ENCODE measurements around the gene CRLF1.

The CRLF1 gene

DNA sequence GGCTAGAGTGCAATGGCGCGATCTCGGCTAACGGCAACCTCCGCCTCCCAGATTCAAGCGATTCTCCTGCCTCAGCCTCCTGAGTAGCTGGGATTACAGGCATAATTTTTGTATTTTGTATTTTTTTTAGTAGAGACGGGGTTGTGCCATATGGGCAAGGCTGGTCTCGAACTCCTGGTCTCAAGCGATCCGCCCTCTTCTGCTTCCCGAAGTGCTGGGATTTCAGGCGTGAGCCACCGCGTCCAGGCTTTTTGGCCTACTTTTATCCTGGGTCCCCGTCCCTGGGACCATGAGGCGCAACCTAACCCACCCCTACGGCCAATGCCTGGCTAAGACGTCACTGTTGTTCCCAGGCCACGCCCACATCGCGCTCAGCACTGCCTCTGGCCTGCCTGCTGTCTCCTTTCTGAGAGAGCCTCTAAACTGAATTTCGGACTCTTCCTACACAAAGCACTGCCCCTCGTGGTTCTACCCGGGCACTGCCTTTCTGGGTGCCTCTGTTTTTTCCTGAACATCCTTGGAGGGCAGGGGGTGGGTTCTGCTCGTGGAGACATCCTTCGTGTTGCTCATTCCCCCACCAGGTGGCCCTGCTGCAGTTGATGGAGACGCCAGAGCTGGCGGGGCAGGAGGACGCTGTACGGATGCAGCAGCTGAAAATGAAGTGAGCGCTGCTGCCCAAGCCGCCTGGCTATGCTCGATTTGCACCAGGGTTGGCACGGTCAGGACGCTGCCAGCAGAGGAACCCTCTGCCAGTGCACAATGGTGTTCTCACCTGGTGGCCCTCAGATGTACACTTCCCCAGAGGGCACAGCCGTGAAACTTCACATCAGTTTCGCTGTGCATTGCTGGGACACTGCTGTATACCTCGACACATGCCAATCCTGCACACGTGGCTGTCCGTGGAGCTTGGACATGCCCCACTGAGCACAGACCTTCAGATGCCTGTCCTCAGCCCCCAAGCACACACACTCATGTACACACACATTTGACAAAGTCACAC lies 16.0 kb downstream of the CRLF1 start:
- DNase-seq: no peak

DNA sequence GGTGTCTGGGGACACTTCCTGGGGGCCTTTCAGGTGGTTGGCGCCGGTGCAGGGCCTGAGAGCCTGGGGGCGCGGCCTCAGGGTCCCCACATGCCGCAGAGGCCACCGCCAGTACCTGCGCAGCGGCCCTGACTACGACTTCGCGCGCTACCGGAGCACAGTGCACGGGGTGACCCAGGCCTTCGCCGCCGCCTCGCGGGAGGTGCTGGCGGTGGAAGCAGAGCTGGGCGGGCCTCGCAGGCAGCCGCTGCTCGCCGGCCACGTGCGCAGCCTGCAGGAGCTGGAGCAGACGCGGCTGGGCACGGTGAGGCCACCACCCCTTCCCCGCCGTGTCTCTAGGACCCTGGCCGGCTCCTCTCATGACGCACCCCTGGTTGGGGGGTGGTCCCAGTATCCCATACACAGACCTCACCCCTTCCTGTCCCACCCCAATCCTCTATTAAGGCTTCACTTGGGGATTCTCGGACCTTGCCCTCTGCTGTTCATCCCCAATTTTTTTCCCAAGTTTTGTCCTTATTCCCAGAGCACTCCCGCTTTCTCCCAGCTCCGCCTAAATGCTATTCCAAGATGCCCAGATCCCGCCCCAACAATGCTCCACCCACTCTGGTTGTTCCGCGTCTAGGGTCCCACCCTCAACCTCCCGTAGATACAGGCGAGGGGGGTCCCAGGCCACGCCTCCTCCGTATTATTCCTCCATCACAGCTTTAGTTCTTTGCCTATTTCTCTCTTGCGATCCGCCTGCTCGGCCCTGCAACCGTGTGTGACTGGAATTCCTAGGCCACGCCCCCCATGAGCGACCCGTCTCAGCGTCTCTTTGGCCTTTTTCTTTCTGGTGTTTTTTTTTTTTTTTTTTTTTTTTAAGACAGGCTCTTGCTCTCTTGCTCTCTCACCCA lies 17.0 kb downstream of the CRLF1 start:
- DNase-seq: peak; percentile 89

DNA sequence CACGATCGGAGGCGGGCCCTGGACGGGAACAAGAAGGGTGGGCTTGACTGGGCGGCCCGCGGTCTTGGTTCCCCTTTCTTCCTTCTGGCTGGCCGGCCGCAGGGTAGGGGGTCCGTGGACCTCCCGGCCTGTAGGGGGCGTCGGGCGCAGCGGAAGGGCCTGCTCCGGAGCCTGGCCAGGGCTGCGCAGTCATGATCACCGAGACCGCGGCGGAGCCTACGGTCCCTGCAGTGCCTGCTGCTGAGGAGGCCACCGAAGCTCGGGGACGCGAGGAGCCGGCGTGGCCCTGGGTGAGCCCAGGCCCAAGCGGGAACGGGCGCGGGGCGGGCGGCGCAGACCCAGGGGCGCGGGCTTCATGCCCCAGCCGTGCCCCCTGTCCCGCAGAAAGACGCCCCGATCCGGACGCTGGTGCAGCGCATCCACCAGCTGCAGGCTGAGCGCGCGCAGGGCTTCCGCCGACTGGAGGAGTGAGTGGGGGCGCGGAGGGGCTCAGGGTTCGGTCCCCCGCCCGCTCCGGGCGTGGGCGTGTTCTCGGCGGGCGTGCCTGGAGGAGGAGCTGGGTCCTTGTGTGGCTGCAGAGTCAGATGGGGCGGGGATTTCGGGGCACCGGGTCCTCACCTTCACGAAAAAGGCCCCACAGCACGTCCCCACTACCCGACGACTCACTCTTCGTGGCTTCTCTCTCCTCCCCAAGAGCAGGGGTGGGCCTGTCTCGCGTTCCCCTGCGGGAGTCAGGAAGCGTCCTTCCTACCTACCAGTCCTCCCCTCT lies 17.8 kb downstream of the CRLF1 start, which contains the start of gene REX1BD:
Gene REX1BD, plus strand, starts transcription at position 188 of the 769 bp plus-strand sequence. Its CDS starts 4 bp downstream, at position 192.
- peak; percentile 92 for DNase-seq

DNA sequence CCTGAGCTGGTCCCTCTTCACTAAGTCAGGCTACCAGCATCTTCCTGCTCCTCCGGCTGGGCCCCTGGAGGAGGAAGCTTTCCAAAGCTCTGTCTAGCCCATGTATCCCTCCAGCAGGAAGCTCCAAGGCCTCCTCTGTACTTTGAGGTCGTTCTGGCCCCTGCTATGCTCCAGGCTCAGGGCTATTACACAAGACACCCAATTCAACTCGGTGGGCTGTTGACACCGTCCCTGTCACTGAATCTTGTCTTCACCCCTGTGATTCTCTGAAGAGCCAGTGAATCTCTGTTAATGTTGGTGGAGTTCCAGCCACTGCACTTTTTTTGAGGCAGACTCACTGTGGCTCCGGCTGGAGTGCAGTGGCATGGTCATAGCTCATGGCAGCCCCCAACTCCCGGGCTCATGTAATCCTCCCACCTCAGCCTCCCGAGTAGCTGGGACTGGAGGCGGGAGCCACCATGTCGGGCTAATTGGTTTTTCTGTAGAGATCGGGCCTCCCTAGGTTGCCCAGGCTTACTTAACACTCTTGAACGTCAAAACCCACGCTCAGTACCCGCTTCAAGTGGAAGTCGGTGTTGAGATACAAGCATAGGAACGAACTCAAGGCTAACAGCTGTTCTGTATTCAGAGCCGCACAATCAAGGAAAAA lies 18.5 kb downstream of the CRLF1 start:
- peak; percentile 52 for DNase-seq

DNA sequence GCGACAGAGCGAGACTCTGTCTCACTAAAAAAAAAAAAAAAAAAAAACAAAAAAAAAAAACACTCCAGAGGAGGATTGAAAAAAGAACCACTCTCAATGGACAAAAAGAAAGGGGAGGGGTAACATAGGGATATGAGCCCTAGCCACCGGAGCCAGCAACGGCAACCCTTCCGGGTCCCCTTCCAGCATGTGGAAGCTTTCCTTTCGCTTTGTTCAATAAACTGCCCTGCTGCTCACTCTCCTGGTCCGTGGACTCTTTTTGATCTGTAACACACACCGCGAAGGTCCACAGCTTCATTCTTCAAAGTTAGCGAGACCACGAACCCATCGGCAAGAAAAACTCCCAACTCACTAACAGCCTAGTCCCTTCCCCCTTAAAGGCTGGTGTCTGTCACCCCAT lies 19.0 kb downstream of the CRLF1 start:
- DNase-seq: peak; percentile 52

DNA sequence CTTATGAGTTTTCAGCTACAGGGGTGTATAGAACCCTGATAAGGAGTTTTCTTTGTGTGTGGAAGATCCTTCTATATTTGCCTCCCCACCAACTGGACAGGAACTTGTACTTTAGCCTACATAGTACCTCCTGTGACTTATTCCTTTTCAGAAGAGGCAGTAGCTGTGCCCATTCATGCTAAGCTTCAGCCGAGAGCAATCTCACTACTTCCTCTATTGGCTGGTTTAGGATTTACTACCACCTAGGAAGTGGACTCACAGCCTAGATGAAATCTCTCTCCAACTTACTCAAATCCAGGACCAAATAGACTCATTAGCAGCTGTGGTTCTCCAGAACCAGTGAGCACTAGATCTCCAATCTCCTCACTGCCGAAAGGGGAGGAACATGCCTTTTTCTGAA lies 20.3 kb downstream of the CRLF1 start:
- no peak for DNase-seq

DNA sequence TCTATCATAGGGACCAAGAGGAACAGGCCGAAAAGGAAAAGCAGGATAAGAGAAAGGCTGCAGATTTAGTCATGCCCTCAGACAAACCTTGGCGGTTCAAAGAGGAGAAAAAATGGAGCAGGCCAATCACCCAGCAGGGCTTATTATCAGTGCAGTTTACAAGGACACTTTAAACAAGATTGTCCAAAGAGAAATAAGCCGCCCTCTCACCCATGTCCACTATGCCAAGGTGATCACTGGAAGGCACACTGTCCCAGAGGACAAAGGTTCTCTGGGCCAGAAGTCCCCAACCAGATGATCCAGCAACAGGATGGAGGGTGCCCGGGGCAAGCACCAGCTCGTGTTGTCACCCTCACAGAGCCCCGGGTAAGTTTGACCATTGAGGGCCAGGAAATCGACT lies 26.3 kb downstream of the CRLF1 start:
- no peak for DNase-seq

DNA sequence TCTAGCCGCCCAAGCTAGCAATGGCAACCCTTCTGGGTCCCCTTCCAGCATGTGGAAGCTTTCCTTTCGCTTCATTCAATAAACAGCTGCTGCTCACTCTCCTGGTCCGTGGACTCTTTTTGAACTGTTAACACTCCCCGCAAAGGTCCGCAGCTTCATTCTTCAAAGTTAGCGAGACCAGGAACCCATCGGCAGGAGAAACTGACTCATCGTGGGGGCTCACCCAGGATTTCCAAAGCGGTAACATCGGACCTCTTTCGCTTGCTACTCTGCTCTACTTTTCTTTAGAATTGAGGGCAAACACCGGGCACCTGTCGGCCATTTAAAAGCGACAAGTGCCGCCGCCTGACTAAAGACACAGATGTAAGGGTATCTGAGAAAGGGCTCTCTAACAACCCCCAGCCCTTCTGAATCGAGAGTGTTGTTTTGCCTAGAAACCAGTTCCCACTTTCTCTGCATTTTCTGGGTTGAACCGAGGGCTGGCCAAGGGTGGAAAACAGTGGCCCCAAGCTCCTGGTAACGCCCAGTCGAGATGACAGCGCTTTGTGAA lies 29.2 kb downstream of the CRLF1 start:
- DNase-seq: no peak

DNA sequence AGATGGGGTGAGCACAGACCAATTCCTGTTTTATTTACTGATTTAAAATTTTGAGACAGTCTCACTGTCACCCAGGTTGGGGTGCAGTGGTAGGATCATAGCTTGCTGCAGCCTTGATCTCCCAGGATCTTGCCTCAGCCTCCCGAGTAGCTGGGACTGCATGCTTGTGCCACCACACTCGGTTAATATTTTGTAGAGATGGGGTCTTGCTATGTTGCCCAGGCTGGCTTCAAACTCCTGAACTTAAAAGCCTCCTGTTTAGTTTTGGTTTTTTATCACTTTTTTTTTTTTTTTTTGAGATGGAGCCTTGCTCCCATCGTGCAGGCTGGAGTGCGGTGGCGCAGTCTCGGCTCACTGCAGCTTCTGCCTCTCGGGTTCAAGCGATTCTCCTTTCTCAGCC lies 30.2 kb downstream of the CRLF1 start:
- no peak for DNase-seq

DNA sequence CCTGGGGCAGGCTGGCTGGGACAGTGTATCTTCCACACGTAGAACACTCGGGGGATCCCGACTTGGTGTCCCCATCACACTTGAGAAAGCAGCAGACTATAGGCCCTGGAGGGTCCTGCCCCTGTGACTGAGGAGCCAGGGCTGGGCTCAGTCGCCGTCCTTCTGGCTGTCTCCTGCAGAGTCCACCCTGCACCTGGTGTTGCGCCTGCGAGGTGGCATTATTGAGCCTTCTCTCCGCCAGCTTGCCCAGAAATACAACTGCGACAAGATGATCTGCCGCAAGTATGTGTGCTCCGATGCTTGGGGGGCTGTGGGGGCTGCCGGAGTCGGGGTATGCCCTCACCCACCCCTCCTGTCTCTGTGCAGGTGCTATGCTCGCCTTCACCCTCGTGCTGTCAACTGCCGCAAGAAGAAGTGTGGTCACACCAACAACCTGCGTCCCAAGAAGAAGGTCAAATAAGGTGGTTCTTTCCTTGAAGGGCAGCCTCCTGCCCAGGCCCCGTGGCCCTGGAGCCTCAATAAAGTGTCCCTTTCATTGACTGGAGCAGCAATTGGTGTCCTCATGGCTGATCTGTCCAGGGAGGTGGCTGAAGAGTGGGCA lies 31.8 kb downstream of the CRLF1 start:
- DNase-seq: no peak

DNA sequence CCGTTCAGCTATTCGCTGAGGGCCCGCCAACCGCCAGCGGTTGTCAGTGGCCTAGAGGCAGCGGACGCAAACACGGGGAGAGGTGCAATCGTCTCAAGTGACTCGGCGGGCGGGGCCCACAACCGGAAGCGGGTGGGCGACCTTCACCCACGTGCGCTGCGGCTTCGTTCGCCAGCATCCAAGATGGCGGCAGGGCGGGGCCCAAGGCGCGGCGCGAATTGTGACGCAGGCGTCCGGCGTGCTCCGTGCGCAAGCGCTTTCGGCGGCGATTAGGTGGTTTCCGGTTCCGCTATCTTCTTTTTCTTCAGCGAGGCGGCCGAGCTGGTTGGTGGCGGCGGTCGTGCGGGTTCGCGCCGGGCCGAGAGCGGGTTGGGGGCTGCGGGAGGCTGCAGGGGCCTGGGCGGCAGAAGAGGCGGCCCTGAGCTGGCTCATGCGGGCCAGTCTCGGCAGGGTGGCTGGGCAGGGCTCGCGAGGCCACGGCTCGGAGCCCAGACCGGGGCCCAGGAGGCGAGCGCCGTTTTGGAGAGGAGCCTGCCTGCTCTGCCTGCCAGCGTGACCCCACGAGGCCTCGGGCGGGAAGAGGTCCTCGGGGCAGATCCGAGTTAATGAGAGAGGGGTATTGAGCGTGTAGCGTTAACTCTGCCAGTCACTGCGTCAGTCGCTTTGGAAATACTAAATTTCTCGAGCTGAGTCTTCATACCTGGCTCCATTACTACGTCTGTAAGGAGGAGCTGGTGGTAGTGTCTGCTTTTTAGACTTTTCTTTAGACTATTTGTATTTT lies 34.8 kb downstream of the CRLF1 start, which contains the start of gene UBA52:
Gene UBA52, plus strand, starts transcription at position 294 of the 781 bp plus-strand sequence. CDS start 1,444 bp downstream, outside the sequence.
- DNase-seq: peak; percentile 99

DNA sequence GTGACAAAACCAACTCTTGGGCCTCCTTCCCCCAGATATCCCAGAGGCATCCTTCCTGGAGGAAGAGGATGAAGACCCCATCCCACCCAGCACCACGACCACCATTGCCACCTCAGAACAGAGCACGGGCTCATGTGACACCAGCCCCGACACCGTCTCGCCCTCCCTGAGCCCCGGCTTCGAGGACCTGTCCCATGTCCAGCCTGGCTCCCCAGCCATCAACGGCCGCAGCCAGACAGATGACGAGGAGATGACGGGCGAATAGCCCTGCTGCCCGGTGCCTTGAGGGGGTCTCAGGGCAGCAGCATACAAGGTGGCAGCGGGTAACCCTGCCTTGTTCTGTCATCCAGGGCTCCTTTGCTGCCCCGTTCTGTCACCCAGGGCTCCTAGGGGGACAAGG lies 38.2 kb downstream of the CRLF1 start:
- DNase-seq: no peak

DNA sequence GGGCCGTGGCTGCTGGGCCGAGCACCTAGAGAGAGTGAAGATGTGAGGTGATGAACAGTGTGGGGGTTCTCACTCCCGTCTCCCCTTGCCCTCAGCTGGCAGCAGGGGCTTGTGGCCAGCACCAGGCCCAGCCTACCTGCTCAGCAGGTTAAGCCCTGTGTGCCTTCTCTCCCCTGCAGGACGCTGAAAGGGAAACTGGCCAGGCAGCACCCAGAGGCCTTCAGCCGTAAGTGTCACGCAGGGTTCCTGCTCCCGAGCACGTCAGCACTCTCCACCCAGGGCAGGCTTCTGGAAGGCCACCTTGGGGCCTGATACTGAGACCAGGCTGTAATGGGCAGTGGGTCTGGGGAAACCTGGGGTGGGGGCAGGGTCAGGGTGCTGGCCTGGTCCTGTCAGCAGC lies 39.6 kb downstream of the CRLF1 start:
- no peak for DNase-seq

DNA sequence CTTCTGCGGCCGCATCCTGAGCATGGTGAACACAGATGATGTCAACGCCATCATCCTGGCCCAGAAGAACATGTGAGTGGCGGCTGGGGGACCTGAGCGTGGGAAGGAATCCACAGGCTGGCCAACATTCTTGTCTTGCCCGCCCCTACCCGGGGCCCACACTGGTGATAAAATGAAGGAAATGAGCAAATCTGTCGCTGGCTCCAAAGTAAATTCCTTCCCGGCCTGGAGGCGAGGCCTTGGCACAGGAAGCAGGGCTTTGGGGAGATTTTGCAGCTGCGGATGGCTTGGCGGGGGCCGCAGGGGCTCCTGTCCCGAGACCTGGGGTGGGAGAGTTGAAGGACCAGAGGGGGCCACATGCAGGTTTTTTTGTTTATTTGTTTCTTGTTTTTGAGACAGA lies 44.5 kb downstream of the CRLF1 start:
- no peak for DNase-seq

DNA sequence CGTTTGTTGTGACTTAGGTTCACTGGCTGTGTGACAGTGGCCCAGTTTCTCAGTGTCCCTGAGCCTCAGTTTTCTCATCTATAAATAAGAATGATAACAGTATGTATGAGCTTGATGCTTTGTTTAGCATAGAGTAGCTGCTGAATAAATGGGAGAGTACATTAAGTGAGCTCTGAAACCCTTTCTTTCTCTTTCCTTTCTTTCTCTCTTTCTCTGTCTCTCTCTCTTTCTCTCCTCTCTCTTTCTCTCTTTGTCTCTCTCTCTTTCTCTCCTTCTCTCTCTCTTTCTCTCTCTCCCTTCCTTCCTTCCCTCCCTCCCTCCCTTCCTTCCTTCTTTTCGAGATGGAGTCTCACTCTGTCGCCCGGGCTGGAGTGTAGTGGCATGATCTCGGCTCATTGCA lies 46.9 kb downstream of the CRLF1 start:
- no peak for DNase-seq

DNA sequence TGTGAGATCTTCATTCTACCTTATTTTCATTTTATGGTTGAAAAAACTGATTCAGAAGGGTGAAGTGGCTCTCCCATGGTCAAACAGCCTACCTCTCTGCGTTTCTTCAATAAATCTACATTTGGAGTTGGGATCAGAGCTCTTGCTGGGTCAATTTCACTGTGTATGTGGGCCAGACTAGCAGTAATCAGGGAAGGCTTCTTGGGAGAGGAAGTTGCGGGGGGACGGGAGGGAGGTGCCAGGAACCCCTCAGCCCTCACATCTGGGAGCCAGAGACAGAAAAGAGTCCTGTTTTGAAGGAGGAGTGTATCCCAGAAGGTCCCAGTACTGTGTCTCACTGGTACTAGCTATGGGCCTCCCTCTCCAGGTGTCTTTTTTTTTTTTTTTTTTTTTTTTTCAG lies 48.0 kb downstream of the CRLF1 start:
- no peak for DNase-seq

DNA sequence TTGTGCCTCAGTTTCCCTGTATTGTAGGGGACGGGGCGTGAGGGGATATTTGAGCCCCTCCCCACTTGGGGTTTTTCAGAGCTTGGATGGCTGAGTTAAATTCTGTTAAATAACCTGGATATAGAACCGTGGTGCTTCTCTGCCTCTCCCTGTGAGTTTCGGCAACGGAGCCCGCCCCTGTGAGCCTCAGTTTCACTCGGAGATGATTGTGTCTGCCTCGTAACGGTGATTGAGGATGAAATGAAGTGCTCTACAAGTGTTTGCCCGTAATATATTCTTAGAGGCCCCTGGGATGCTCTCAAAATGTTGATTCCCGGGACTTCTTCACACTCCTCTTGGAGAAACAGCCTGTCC lies 48.4 kb downstream of the CRLF1 start:
- DNase-seq: no peak

DNA sequence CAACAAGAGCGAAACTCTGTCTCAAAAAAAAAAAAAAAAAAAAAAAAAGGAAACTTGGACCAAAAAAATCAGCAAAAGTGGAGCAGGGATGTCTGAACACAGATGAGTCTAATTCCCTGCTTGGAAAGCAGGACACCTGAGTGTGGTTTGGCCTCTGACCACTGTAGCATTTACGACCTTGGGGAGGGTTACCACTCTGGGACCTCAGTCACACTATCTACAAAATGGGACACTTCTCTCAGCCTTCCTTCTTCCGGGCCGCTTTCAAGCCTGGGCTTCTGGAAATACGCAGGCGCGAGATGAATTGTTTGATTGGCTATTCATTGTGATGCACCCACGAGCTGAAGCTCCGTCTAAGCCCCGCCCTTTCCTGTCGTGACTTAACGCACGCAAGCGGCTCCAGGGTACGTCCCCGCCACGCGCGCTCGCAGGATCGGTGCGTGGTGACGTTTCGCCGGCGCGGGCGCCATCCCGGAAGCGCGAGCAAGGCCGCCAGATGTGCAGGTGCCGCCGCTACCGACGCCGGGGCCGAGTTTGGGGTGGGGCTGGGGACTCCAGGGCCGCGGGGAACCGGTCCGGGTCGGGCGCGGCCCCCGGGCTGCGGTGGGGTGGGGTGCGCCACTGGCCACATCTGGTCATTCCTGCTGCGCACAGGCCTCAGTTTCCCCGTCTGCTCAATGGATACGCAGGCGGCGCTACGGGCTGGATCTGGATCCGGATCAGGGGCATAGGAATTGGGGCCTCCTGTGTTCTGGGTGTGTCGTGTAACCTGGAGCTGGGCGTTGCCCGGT lies 49.0 kb downstream of the CRLF1 start, which contains the start of gene KXD1:
Gene KXD1, plus strand, starts transcription at position 460 of the 791 bp plus-strand sequence. CDS start 4,187 bp downstream, outside the sequence.
- peak; percentile 99 for DNase-seq

DNA sequence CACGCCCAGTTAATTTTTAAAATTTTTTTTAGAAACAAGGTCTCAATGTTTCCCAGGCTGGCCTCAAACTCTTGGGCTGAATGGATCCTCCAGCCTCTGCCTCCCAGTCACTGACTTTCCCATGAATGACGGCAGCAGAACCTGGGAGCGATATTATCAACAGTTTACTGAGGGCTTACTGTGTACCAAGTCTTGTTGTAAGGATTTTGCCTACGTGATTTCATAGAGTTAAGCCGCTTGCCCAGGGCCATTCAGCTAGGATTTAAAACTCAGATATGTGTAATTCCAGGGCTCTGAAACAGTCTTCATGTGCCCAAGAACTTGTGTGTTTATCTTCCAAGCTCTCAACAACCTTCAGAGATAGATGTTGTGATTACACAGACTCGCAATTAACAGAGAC lies 55.0 kb downstream of the CRLF1 start:
- DNase-seq: no peak

Measured in NCI-H146 (cell line).